SK-N-SH treated with all-trans-retinoic acid at 6 μM for 48 hours (cell line): ENCODE results near the gene PAPPA.

Experiments
- ATAC-seq: fragments of 200-7000 bp; cut with Tn5 transposase; 3 replicates; pipeline ENCODE4 v1.9.1; 2020; ENCODE audit warnings: mild to moderate bottlenecking, moderate library complexity
- ARNTL ChIP-seq: fragments of 450-650 bp; formaldehyde crosslinking; IDR thresholded peaks from 2 replicates; pipeline ENCODE4 v1.5.0; 2020; ENCODE audit warnings: low read depth, mild to moderate bottlenecking, moderate library complexity, borderline replicate concordance
- BACH2 ChIP-seq: fragments of 250-450 bp; sonication (Bioruptor Pico); IDR thresholded peaks from 2 replicates; pipeline ENCODE4 v1.9.0; 2021; ENCODE audit warnings: mild to moderate bottlenecking, borderline replicate concordance
- CSDC2 ChIP-seq: fragments of 250-450 bp; sonication (Bioruptor Pico); IDR thresholded peaks from 2 replicates; pipeline ENCODE4 v1.5.0; 2020; ENCODE audit warnings: mild to moderate bottlenecking, moderate library complexity
- ESRRG ChIP-seq: fragments of 250-450 bp; sonication (Bioruptor Pico); IDR thresholded peaks from 2 replicates; pipeline ENCODE4 v1.6.1; 2021; ENCODE audit warnings: mild to moderate bottlenecking
- GLIS3 ChIP-seq: fragments of 250-450 bp; sonication (Bioruptor Pico); IDR thresholded peaks from 2 replicates; pipeline ENCODE4 v1.5.0; 2020; ENCODE audit warnings: mild to moderate bottlenecking, moderate library complexity
- OSR1 ChIP-seq: fragments of 250-450 bp; sonication (Bioruptor Pico); IDR thresholded peaks from 2 replicates; pipeline ENCODE4 v1.8.0; 2022; ENCODE audit warnings: moderate library complexity, mild to moderate bottlenecking, inconsistent platforms
- PPARA ChIP-seq: fragments of 250-450 bp; sonication (Bioruptor Pico); IDR thresholded peaks from 2 replicates; pipeline ENCODE4 v1.5.0; 2020; ENCODE audit warnings: mild to moderate bottlenecking, borderline replicate concordance
- RARB ChIP-seq: fragments of 250-450 bp; sonication (Bioruptor Pico); IDR thresholded peaks from 2 replicates; pipeline ENCODE4 v1.8.0; 2021; ENCODE audit warnings: mild to moderate bottlenecking, moderate library complexity
- SNAI2 ChIP-seq: fragments of 250-450 bp; sonication (Bioruptor Pico); IDR thresholded peaks from 2 replicates; pipeline ENCODE4 v1.5.0; 2020; ENCODE audit warnings: mild to moderate bottlenecking, moderate library complexity
- TCF4 ChIP-seq: fragments of 250-450 bp; sonication (Bioruptor Pico); IDR thresholded peaks from 2 replicates; pipeline ENCODE4 v1.8.0; 2021; ENCODE audit warnings: mild to moderate bottlenecking, moderate library complexity, borderline replicate concordance
- TOX ChIP-seq: fragments of 250-450 bp; sonication (Bioruptor Pico); IDR thresholded peaks from 2 replicates; pipeline ENCODE4 v1.8.0; 2021; ENCODE audit warnings: mild to moderate bottlenecking, moderate library complexity, borderline replicate concordance
- ZC3H10 ChIP-seq: fragments of 250-450 bp; sonication (Bioruptor Pico); IDR thresholded peaks from 2 replicates; pipeline ENCODE4 v1.5.1; 2021; ENCODE audit warnings: mild to moderate bottlenecking, moderate library complexity
- ZFP3 ChIP-seq: fragments of 250-450 bp; sonication (Bioruptor Pico); IDR thresholded peaks from 2 replicates; pipeline ENCODE4 v1.5.0; 2020; ENCODE audit warnings: mild to moderate bottlenecking, moderate library complexity
- ZFP30 ChIP-seq: fragments of 450-650 bp; formaldehyde crosslinking; IDR thresholded peaks from 2 replicates; pipeline ENCODE4 v1.5.0; 2022; ENCODE audit warnings: mild to moderate bottlenecking, moderate library complexity
- ZNF565 ChIP-seq: fragments of 450-650 bp; formaldehyde crosslinking; conservative IDR thresholded peaks from 2 replicates; pipeline ENCODE4 v1.5.0; 2020; ENCODE audit warnings: low read depth, mild to moderate bottlenecking, moderate library complexity
- ZNF70 ChIP-seq: fragments of 450-650 bp; formaldehyde crosslinking; IDR thresholded peaks from 2 replicates; pipeline ENCODE4 v1.5.0; 2020; ENCODE audit warnings: mild to moderate bottlenecking, moderate library complexity
- ZNF8 ChIP-seq: fragments of 450-650 bp; formaldehyde crosslinking; IDR thresholded peaks from 2 replicates; pipeline ENCODE4 v1.5.0; 2020; ENCODE audit warnings: mild to moderate bottlenecking, moderate library complexity
- TF ChIP-seq, protein P1 (sequence below): fragments of 250-450 bp; sonication (Bioruptor Pico); IDR thresholded peaks from 2 replicates; pipeline ENCODE4 v1.5.0; 2020; ENCODE audit warnings: mild to moderate bottlenecking, moderate library complexity
- TF ChIP-seq, protein P2 (sequence below): fragments of 250-450 bp; sonication (Bioruptor Pico); IDR thresholded peaks from 2 replicates; pipeline ENCODE4 v1.8.0; 2021; ENCODE audit warnings: low read depth, mild to moderate bottlenecking, moderate library complexity, borderline replicate concordance
- TF ChIP-seq, protein P3 (sequence below): fragments of 250-450 bp; sonication (Bioruptor Pico); IDR thresholded peaks from 2 replicates; pipeline ENCODE4 v1.8.0; 2020; ENCODE audit warnings: mild to moderate bottlenecking, moderate library complexity, borderline replicate concordance
- TF ChIP-seq, protein P4 (sequence below): fragments of 250-450 bp; sonication (Bioruptor Pico); IDR thresholded peaks from 2 replicates; pipeline ENCODE4 v1.5.1; 2021; ENCODE audit warnings: mild to moderate bottlenecking, moderate library complexity

The PAPPA gene

DNA sequence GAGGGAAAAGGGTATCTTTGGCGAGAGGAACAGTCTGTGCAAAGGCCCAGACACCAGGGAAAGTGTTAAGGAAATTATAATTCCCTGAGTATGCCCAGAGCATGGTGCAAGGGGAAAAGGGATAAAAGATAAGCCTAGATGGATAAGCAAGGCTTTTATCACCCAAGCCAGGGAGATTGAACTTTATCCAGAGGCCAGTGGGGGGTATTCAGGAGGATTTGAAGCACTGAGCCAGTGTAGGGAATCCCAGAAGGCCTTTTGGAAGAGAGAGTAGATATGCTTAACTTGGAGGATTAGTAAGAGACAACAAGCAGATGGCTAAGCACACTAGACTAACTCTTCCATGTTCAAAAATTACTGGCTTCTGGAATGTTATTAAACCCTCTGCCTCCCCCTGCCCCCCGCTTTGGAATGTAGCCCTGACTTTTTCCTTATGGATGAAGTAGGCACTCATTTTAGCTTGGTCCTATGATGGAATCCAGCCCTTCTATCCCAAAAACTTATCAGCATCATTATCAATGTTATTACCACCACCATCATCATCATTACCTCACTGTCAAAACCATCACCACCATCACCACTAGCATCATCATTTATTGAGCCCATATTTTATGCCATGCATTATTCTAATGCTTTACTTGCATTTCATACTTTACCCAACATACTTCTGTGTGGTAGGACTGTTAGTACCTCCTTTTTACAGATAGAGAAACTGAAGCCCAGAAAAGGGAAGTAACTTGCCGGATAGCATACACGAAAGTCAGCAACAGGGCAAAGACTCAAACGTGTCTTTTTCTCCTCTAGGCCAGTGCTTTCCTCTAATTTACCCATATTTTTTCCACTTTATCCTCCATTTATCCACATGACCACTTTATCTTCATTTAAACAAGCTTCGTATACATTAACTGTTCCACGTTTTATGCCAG lies 237.0 kb downstream of the PAPPA start:
- TF ChIP-seq TOX, result no peak
- TF ChIP-seq, all 23 proteins: peak for 0

DNA sequence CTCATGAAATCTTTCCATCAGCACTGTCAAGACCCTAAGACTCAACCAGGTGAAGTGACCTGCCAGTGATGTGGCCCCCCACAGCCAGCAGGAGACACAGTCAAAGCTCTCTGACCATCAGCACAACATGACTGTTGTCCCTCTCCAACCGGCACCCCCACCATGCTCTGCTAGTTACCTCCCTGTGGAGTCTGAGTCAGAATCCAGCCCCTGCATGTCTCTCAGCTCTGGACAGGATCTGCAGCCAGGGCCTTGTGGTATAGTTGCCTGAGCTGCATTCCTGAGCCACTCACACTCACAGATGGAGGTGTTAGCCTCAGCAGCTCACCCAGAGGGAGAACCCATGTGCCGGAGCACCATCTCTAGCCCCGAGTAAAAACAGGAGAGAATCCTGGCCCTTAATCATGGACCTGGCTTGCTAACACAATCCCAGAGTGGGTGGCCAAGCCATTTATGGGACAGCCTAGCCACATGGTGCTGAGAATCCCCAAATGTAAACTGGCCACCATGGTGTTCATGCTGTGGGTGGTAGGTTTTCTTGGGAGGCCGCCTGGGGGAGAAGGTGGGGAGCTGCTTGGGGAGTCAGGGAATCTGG lies 237.8 kb downstream of the PAPPA start:
- TF ChIP-seq ZC3H10 (CRISPR knock-in tag) (no peak), ARNTL (CRISPR knock-in tag) (no peak), ZNF565 (CRISPR knock-in tag) (no peak), PPARA (CRISPR knock-in tag) (no peak), ESRRG (CRISPR knock-in tag) (no peak), TCF4 (CRISPR knock-in tag) (no peak), BACH2 (CRISPR knock-in tag) (no peak), ZNF8 (no peak), RARB (CRISPR knock-in tag) (no peak), ZNF70 (CRISPR knock-in tag) (no peak), SNAI2 (CRISPR knock-in tag) (no peak), CSDC2 (no peak), ZFP30 (CRISPR knock-in tag) (no peak), OSR1 (CRISPR knock-in tag) (no peak)
- TF ChIP-seq, protein P1, sequence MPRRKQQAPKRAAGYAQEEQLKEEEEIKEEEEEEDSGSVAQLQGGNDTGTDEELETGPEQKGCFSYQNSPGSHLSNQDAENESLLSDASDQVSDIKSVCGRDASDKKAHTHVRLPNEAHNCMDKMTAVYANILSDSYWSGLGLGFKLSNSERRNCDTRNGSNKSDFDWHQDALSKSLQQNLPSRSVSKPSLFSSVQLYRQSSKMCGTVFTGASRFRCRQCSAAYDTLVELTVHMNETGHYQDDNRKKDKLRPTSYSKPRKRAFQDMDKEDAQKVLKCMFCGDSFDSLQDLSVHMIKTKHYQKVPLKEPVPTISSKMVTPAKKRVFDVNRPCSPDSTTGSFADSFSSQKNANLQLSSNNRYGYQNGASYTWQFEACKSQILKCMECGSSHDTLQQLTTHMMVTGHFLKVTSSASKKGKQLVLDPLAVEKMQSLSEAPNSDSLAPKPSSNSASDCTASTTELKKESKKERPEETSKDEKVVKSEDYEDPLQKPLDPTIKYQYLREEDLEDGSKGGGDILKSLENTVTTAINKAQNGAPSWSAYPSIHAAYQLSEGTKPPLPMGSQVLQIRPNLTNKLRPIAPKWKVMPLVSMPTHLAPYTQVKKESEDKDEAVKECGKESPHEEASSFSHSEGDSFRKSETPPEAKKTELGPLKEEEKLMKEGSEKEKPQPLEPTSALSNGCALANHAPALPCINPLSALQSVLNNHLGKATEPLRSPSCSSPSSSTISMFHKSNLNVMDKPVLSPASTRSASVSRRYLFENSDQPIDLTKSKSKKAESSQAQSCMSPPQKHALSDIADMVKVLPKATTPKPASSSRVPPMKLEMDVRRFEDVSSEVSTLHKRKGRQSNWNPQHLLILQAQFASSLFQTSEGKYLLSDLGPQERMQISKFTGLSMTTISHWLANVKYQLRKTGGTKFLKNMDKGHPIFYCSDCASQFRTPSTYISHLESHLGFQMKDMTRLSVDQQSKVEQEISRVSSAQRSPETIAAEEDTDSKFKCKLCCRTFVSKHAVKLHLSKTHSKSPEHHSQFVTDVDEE (CRISPR knock-in tag), result no peak
- TF ChIP-seq, protein P2, sequence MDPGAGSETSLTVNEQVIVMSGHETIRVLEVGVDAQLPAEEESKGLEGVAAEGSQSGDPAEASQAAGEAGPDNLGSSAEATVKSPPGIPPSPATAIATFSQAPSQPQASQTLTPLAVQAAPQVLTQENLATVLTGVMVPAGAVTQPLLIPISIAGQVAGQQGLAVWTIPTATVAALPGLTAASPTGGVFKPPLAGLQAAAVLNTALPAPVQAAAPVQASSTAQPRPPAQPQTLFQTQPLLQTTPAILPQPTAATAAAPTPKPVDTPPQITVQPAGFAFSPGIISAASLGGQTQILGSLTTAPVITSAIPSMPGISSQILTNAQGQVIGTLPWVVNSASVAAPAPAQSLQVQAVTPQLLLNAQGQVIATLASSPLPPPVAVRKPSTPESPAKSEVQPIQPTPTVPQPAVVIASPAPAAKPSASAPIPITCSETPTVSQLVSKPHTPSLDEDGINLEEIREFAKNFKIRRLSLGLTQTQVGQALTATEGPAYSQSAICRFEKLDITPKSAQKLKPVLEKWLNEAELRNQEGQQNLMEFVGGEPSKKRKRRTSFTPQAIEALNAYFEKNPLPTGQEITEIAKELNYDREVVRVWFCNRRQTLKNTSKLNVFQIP (CRISPR knock-in tag), result no peak
- TF ChIP-seq, protein P3, sequence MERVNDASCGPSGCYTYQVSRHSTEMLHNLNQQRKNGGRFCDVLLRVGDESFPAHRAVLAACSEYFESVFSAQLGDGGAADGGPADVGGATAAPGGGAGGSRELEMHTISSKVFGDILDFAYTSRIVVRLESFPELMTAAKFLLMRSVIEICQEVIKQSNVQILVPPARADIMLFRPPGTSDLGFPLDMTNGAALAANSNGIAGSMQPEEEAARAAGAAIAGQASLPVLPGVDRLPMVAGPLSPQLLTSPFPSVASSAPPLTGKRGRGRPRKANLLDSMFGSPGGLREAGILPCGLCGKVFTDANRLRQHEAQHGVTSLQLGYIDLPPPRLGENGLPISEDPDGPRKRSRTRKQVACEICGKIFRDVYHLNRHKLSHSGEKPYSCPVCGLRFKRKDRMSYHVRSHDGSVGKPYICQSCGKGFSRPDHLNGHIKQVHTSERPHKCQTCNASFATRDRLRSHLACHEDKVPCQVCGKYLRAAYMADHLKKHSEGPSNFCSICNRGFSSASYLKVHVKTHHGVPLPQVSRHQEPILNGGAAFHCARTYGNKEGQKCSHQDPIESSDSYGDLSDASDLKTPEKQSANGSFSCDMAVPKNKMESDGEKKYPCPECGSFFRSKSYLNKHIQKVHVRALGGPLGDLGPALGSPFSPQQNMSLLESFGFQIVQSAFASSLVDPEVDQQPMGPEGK (CRISPR knock-in tag), result no peak
- ATAC-seq, result peak; percentile 79

More for the DNA sequence above, 237.0 kb downstream of the PAPPA start:
- no peak; the same call in 2 of the 3 replicates for ATAC-seq

DNA sequence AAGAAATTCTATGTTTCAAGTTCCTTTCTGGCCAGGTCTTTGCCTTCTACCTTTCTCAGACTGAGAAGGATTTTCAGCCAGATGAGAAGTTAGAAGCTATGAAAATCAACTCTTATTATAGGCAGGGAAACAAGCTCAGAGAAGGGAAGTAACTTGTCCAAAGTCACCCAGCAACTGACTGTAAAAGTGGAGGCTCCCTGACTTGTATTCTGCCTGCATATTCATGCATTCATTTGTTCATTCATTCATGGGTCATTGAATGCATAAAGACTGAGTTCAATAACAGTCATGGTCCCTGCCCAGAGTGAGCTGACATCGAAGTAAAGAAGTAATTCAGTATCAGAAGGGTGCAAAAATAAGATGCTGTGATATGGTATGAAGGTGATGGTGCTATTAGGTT lies 239.6 kb downstream of the PAPPA start:
- no peak for ATAC-seq
- TF ChIP-seq ESRRG (CRISPR knock-in tag), result no peak
- no peak for TF ChIP-seq ZC3H10 (CRISPR knock-in tag)
- TF ChIP-seq, protein P4, sequence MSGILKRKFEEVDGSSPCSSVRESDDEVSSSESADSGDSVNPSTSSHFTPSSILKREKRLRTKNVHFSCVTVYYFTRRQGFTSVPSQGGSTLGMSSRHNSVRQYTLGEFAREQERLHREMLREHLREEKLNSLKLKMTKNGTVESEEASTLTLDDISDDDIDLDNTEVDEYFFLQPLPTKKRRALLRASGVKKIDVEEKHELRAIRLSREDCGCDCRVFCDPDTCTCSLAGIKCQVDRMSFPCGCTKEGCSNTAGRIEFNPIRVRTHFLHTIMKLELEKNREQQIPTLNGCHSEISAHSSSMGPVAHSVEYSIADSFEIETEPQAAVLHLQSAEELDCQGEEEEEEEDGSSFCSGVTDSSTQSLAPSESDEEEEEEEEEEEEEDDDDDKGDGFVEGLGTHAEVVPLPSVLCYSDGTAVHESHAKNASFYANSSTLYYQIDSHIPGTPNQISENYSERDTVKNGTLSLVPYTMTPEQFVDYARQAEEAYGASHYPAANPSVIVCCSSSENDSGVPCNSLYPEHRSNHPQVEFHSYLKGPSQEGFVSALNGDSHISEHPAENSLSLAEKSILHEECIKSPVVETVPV (CRISPR knock-in tag), result no peak
- TF ChIP-seq RARB (CRISPR knock-in tag), result no peak
- TF ChIP-seq GLIS3, result no peak
- TF ChIP-seq ARNTL (CRISPR knock-in tag), result no peak

DNA sequence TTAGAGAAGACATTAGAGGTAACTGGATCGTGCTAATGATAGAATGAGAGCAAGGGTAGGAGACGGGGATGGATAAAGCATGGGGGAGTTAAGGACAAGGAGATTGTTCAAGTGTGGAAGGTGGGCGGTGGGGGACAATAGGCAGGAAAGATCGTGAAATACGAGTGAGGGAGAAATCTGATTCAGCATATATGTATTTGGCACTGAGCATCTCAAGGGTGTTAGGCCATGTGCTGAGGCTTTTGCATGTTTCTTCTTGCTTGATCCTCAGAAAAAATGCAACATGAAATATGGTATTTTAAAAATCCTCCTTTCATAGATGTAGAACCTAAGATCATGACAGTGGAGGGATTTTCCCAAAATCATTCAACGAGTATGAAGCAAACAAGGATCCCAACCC lies 240.5 kb downstream of the PAPPA start:
- no peak for TF ChIP-seq ZFP30 (CRISPR knock-in tag)
- TF ChIP-seq ARNTL (CRISPR knock-in tag), result no peak
- TF ChIP-seq TOX, result no peak
- no peak for TF ChIP-seq ZFP3 (CRISPR knock-in tag)
- no peak for TF ChIP-seq OSR1 (CRISPR knock-in tag)
- TF ChIP-seq RARB (CRISPR knock-in tag), result no peak
- TF ChIP-seq, protein P3 (CRISPR knock-in tag), result no peak
- TF ChIP-seq CSDC2, result no peak
- TF ChIP-seq PPARA (CRISPR knock-in tag), result no peak
- no peak for TF ChIP-seq BACH2 (CRISPR knock-in tag)
- no peak for ATAC-seq
